HPDE6-E6E7 (cell line): ENCODE data around the gene SMARCD1.

ENCODE experiments used
- DNase-seq: peaks from one replicate; pipeline ENCODE4 v3.0.0; 2011; ENCODE audit warnings: missing footprints; ENCODE audit errors: extremely low spot score

The SMARCD1 gene

DNA sequence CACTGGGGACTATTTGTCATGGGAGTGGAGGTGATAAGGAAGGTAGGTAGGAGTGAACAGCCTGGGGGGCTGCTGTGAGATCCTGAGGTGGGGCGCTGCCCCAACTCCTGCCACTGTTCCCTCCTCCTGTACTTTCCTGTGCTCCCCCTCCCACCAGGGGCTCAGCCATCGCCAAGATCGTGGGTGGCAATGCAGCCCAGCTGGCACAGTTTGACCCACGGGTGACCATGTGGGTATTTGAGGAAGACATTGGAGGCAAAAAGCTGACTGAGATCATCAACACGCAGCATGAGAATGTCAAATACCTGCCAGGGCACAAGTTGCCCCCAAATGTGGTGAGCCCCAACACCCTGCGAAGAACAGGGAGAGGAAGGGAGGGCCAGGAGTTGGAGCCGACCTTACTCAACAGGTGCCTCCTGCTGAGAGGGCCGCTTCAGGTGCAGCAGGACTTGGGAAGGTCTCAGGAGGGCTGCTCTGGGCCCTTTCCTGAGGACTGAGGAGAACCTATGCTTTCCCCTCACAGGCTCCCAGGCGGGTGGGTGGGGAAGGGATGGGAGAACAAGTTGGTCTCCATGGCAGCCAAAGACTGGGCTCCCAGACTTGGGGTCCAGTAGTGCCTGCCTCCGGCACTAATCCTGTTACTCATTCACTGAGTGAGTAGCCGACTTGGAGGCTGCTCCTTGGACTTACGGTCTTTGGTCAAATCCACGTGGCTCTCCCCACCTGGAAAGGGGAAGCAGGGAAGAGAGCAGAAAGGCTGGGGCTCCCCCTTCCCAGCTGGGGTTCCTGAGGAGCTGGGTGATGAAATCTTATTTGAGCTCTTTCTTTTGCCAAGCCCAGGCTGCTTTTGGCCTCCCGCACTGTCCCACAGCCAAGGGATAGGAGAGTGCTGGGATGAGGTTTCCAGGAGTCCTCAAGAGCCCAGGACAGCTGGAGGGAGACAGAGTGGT, 19.6 kb downstream of the SMARCD1 start:
- DNase-seq = no peak

DNA sequence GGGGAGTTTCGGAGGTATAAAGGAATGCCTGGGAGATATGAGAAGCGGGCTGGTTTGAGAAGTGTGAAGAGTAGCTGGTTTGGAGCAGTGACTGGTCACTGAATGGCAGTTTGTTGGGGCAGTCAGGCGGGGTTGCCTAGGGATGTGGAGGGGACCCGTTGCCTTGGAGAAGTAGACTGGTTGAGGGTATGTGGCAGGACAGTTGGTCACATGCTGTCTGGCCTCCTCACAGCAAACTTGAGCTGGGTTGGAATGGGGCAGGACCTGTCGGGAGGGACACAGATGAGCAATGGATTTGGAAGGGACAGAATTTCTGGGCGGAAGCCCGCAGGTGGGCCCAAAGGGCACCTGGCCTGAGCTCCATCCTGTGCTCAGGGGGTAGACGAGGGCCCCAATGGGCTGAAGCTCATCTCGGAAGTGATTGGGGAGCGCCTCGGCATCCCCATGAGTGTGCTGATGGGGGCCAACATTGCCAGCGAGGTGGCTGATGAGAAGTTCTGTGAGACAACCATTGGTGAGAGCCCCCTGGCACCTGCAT, 20.8 kb downstream of the SMARCD1 start:
- DNase-seq = no peak

DNA sequence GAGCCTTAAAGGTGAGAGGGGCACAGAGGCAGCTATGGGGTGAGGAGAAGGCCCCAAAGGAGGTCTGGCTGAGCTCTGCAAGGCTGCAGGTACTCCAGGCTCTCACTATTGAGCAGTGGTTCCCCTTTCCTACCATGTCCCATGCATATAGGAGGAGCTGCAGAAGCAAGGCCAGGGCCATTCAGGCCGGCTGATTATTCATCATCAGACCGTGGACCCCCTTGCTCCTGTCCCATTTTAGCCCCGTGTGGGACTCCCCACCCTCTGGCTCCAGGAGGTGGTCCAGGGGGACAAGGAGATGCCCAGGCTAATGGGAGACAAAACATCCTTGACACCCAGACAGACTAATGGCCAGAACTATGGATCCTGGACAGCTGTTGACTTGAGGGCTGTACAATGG, 21.8 kb downstream of the SMARCD1 start:
- no peak for DNase-seq

DNA sequence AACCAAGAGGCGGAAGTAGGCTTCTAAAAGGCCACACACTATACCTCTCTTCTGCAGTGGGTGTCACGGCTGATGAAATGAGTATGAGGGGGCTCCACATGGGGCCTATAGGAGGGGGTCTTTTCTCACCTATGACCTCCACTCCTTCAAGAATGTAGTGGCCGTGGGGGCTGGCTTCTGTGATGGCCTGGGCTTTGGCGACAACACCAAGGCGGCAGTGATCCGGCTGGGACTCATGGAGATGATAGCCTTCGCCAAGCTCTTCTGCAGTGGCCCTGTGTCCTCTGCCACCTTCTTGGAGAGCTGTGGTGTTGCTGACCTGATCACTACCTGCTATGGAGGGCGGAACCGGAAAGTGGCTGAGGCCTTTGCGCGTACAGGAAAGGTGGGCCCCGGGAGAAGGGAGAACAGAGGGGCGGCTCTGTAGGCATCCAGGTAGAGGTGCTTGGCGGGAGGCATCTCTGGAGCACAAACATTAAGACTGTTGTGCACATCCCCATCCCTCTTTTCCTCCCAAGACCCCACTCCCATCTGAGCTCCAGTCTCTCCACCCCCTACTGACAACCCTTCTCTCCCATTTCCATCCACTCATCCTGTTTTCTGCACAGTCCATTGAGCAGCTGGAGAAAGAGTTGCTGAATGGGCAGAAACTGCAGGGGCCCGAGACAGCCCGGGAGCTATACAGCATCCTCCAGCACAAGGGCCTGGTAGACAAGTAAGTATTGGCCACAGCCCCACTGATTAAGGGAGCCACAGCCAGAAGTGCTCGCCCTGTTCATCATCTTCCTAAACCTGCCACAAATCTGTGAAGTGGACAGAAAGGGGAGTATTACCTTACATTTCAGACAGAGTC, 22.5 kb downstream of the SMARCD1 start:
- DNase-seq = no peak

DNA sequence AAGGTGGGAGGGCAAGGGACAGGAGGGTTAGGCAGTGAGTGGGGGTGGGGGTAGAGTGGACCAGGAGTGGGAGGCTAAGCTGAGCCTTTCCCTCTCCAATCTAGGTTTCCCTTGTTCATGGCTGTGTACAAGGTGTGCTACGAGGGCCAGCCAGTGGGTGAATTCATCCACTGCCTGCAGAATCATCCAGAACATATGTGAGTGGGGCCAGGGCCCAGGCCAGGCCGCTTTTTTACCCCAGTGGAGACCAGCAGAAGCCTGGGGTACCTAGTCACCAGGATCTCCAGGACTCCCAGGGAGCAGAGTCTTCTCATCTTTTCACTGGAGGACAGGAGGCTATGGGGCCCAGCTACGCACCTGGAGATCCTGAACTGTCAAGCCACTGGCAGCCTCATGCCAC, 24.2 kb downstream of the SMARCD1 start:
- DNase-seq = no peak

DNA sequence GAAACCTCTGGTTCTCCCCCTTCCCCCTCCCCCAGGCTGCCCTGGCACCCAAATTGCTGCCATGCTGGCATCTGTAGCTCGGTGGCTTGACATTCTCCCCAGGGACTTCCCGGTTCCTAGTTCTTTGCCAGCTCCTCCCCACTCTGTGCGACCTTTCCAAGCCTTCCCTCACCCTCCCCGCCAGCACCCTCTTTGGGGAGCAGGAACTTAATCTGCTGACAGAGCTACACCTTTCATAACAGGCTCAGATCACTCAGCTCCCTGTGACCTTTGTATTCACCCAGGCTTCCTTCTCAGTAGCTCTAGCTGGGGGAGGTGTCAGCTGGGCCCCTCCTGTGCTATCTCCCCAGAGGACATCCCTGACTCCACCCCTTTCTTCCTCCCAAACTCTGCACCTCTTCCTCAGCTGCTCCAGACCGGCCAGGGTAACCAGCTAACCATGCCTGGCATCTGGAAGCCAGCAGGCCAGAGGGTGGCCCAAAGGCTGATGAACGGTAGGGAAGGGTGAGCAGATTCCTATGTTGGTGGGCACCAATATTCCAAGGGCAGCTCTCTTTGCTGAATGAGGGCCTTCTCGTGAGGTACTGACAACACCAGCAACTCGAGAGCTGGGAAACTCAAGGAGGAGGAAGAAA, 25.1 kb downstream of the SMARCD1 start:
- DNase-seq = no peak

DNA sequence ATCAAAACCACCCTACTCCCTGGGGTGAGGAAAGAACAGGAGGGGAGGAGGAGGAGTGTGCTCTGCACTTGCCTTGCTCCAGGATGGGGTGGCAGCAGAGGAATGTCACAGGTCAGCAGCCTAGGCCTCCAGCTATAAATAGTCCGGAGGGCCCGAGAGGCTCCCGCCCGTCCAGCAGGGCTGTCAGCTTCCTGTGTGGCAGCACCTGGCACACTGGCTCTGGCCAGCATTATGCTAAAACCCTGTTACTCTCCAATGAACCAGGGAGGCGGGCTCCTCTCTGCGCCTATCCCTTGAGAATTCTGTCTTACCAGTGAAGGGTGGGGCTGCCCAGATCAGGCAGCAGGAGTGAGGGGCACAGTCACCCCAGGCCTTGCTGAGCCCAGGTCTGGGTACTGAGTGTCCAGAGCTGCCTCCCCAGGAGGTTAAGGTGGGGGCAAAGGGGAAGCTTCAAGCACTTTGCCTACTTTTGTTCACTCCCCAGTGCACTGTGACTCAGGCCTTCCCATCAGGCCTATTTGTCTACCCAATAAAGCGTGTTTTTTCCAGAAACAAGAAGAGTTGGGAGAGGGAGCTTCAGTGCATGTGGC, 25.7 kb downstream of the SMARCD1 start:
- no peak for DNase-seq

DNA sequence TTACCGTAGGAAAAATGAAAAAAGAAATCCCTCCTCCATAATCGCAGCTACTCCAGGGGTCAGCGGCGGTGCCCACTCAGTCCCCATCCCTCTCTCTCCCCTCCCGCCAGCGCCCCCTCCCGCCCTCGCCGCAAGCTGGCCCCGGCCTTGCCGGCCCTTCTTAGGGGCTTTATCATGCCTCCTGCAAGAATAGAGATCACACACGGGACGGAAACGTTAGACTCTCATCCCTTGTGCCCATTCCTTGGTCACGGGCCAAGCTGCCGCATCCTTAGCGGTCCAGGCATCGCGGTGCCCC, 26.2 kb downstream of the SMARCD1 start:
- DNase-seq = no peak

DNA sequence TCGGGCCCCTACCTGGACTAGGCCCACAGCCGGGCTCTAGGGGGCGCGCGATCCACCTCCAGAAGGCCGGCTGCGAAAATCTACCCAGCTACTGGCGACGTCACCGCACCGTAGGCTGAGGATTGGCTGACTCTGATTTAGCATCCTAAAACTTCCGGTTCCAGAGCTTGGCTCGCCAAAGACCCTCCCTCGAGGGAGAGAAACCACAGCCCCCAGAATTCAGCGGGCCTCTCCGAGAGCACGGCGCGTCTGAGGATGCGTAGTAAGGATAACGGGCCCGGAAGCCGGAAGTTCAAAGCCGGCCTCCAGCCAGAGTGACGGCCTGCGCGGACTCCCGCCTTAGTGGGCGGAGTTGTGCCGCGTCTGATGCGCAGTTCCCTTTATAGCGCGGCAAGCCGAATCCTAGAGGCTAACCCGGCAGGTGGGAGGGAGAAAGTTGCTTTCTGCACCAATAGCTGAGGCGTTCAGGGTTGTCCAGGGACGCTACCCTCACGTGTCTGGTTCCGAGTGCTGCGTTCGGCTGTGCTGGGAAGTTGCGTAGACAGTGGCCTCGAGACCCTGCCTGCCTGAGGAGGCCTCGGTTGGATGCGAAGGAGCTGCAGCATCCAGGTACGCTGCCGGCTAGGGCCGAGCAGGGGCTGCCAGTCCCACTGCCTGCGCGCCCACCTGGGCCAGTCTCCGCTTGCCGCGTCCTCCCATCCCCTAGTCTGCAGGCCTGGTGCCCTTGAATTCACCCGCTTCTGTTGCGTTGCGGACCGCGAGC, 26.7 kb downstream of the SMARCD1 start, which contains the start of gene COX14:
TSS of gene COX14 (plus strand) at position 544 of the 763 bp plus-strand sequence. CDS start 7,808 bp downstream, outside the sequence.
- DNase-seq = peak; percentile 97

DNA sequence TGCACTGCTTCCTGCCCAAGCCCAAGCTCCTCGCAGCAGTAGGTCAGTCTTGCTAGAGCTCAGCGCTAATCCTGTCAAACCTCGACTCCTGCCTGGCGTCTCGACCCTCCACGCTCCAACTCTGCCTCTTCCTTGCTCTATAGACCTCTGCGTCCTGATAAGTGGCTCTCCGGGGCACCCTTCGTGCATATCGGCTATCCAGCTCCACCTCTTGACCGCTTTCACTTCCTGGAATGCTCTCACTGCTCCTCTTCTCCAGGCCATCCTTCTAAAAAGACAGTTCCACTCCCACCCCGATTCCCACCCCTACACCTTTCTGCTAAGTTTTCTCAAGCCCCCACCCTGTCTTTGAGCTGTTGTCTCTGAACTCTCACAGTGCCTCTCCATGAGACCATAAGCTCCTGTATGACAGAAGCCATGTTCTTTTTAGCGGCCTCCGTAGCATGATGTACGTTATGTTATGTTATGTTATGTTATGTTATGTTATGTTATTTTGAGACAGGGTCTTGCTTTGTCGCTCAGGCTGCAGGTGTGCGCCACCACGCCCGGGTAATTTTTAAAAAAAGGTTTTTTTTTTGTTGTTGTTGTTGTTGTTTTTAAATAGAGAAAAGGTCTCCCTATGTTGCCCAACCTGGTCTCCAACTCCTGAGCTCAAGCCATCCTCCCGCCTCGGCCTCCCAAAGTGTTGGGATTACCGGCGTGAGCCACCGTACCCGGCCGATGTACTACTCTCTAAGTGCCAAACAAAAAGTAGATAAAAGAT, 27.5 kb downstream of the SMARCD1 start:
- DNase-seq = no peak

DNA sequence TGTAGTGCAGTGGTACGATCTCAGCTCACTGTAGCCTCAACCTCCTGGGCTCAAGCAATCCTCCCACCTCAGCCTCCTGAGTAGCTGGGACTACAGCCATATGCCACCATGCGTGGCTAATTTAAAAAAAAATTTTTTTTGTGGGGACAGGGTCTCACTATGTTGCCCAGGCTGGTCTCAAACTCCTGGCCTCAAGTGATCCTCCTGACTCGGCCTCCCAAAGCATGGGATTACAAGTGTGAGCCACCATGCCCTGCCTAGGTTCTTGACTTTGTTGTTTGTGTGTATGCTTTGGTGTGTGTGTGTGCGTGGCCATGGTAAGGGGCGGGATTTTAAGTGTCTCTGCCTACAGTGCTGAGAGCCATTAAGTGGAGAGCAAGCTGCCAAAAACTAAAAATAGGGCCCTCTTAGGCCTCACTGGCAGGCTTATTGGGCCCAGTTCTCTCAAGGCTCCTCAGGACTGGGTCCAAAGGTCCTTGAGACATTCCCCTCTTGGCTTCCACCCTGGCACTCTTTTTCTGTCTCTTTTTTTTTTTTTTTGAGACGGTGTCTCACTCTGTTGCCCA, 32.0 kb downstream of the SMARCD1 start:
- no peak for DNase-seq

DNA sequence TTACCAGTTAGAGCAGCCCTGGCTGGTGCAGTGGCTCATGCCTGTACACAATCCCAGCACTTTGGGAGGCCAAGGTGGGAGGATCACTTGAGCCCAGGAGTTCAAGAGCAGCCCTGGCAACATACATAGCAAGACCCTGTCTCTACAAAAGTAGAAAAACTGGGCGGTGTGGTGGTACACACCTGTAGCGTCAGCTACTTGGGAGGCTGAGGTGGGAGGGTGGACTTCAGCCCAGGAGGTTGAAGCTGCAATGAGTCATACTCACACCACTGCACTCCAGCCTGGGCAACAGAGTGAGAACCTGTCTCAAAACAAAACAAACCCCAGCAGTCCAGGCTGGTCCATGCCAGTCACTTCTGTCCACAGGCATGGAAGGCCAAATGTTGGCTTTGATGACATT, 34.2 kb downstream of the SMARCD1 start:
- DNase-seq = no peak

DNA sequence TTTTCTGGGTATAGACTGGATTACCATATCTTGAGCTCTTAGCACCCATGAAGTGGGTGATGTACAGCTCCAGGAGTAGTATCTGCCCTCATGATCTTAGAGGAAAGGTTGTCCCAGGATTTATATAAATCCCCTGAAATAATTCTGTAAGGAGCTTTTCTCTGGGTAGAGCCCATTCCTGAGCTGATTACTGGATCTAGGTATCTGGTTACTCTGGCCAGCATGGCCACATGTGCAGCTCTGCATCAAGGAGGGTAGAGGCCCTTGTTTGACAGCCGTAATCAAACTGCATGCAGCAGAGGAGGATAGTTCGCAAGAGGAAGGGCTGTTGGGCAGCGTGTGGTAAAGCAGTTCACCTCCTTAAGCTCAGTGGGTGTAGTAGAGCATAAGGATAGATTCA, 35.4 kb downstream of the SMARCD1 start:
- no peak for DNase-seq

DNA sequence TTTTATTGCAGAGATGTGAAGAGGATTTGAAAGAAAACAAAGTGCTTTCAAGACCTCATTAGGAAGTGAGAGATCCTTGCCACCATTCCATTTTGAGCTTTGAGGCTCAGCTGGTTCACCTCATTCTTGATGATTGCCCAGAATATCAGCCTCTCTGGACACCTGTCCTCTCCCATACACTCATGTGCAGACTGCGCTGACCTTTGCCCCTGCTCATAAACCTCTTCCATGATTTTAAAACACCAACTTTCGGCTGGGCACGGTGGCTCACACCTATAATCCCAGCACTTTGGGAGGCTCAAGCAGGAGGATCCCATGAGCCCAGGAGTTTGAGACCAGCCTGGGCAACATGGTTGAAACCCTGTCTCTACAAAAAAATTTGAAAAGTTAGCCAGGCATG, 35.8 kb downstream of the SMARCD1 start:
- no peak for DNase-seq

DNA sequence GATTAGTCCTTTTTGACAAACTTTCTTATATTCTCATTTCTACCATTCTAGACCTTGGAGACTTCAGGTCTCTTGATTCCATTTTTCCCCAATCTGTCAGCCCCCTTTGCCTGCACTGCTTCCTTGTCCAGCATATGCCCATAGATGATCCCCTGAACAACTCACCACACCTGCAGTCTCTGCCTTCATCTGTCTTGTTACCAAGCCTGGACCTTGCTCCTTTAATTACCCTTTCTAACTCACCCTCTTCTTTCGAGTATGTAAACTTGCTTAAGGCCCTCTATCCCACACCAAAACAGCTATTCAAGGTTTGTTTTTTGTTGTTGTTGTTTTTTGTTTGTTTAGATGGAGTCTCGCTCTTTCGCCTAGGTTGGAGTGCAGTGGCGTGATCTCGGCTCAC, 36.5 kb downstream of the SMARCD1 start:
- DNase-seq = no peak

DNA sequence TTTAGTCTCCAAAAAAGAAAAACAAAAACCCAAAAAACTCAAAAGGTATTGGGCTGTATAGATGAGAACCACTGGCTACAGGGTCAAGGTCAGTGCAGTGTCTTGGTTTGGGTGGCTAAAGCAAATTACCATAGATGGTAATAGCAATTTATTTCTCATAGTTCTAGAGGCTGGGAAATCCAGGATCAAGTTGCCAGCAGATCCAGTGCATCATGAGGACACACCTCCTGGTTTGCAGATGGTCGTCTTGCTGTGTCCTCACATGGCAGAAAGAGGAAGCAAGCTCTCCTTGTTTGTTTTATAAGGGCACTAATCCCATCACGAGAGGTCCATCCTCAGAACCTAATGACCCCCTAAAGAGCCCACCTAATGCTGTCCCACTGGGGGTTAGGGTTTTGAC, 38.1 kb downstream of the SMARCD1 start:
- DNase-seq = no peak

DNA sequence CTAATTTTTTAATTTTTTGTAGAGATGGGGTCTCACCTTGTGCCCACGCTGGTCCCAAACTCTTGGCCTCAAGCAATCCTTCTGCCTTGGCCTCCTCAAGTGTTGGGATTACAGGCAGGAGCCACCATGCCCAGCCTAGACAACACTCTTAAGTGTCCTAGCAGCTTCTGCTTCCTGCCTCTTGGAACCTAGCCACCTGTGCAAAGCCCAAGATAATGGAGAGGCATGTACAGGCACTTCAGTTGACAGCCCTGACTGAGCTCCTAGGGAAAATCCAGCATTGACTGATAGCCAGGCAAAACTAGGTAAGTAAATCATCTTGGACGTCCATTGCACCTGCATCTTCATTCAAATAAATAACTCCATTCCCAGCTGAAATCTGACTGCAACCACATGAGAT, 42.4 kb downstream of the SMARCD1 start:
- no peak for DNase-seq

DNA sequence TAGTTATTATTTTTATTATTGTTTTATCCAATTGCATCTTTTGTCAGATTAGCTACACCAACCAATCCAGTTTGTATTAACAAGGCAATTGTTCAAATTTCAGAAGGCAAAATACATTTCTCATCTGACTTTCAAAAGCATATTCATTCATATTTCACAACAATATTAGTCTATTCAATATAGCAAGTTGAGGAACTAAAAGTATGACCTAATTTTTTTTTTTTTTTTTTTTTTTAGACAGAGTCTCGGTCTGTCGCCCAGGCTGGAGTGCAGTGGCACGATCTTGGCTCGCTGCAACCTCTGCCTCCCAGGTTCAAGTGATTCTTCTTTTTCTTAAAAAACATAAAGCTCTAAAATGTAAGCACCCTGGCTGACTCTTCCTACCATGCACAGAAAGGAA, 44.1 kb downstream of the SMARCD1 start:
- DNase-seq = no peak

DNA sequence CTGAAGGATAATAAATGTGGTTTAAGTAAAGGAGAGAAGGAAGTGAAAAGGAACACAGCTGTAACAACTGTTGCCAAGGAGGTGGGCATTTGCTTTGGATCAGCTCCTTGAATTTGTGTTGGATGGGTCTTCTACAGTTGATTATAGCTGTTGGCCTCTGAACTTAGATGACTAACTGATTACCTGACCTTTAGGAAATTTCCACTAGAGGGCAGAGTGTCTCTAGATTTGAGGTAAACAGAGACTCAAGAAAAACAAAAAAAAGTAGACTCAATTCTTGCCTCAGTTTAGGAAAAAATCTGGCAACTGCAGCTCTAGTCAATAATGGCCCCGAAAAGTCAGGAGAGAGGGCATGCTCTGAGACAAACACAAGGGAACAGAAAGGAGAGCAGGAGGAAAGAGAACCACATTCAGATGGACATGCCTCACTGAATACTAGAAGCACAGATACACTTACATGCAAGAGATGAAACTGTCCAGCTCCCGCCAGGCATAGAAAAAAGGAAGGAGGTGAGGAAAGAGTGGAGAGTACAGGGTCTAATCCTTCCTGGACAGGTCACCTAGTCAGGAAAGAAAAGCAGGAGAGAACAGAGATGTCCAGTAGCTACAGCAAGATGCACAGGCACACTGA, 47.5 kb downstream of the SMARCD1 start:
- no peak for DNase-seq
